Measurements from ENCODE around the gene CDH12.
"Not testable (repeated sequence)": the region's sequence is repeated elsewhere in the genome, so short reads cannot be mapped to it uniquely, and the experiment has no call there.

CDH12 gene

GRCh38 chr5:22277006-22277405 lies 576.1 kb downstream of the CDH12 start:
- DNase-seq, result no peak

GRCh38 chr5:22265855-22266254 lies 587.3 kb downstream of the CDH12 start:
- not testable (repeated sequence) for DNase-seq

- no peak for DNase-seq
These were observed 595.0 kb downstream of the CDH12 start for GRCh38 chr5:22258139-22258538.

- no peak for DNase-seq
These were observed 602.6 kb downstream of the CDH12 start for GRCh38 chr5:22250528-22250927.

- DNase-seq, result no peak
These were observed 603.9 kb downstream of the CDH12 start for GRCh38 chr5:22249209-22249729.

- no peak for DNase-seq
These were observed 607.4 kb downstream of the CDH12 start for GRCh38 chr5:22245770-22246169.

- DNase-seq, result no peak
These were observed 610.6 kb downstream of the CDH12 start for GRCh38 chr5:22242532-22242931.

- DNase-seq, result no peak
These were observed 615.1 kb downstream of the CDH12 start for GRCh38 chr5:22238047-22238446.

- no peak for DNase-seq
These were observed 626.7 kb downstream of the CDH12 start for GRCh38 chr5:22226423-22226822.

- DNase-seq, result no peak
These were observed 630.1 kb downstream of the CDH12 start for GRCh38 chr5:22223079-22223478.

GRCh38 chr5:22213703-22214495 lies 639.2 kb downstream of the CDH12 start:
- not testable (repeated sequence) for DNase-seq

GRCh38 chr5:22212254-22212991 lies 640.7 kb downstream of the CDH12 start:
- not testable (repeated sequence) for DNase-seq

GRCh38 chr5:22208463-22208862 lies 644.7 kb downstream of the CDH12 start:
- DNase-seq, result not testable (repeated sequence)

GRCh38 chr5:22188651-22189050 lies 664.5 kb downstream of the CDH12 start:
- DNase-seq, result not testable (repeated sequence)

- DNase-seq, result not testable (repeated sequence)
These were observed 665.4 kb downstream of the CDH12 start for GRCh38 chr5:22187632-22188228.

- DNase-seq, result not testable (repeated sequence)
These were observed 683.9 kb downstream of the CDH12 start for GRCh38 chr5:22169226-22169625.

GRCh38 chr5:22168704-22169103 lies 684.4 kb downstream of the CDH12 start:
- DNase-seq, result not testable (repeated sequence)

GRCh38 chr5:22165931-22166330 lies 687.2 kb downstream of the CDH12 start:
- not testable (repeated sequence) for DNase-seq

- not testable (repeated sequence) for DNase-seq
These were observed 688.0 kb downstream of the CDH12 start for GRCh38 chr5:22164910-22165748.

- DNase-seq, result not testable (repeated sequence)
These were observed 696.2 kb downstream of the CDH12 start for GRCh38 chr5:22156953-22157352.

GRCh38 chr5:22154779-22155178 lies 698.4 kb downstream of the CDH12 start:
- DNase-seq, result not testable (repeated sequence)

GRCh38 chr5:22151801-22152200 lies 701.3 kb downstream of the CDH12 start:
- DNase-seq, result not testable (repeated sequence)
